ENCODE data around the gene CCDC88C.
A peak's percentile ranks its signal among the peaks of the same experiment; 100 is the strongest.

The CCDC88C gene

DNA sequence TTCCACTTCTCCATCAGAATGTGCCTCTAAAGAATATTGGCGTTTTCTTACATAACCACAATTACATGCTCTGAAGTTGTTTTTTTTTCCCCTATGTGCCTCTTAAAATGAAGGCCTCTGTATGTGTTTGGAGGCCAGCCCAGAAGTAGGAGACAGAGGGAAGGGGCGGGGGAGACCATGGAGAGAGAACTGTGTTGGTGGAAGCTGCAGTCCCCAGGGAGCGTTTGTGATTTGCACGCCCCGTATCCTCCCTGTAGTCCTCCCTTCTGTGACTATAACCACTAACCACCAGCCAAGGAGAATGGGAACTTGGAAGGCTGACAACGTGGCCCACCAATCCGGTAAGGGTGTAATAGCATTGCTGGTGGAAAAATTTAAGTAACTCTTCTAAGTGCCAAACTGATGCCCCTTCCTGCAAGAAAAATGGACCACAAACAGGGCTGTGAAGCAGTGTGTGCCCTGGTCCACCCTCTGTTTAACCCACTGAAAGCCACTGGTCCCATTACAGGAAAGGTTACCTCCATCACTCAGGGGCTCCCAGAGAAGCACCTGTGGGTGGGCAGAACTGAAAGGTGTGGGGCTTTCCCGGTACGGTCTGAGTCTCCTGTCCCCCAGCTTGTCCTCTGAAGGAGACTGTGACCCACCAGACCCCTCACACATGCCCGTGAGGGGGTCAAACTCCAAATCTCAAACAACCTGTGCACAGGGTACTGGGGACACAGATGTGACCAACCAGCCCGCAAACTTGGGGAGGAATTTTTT lies 36.8 kb downstream of the CCDC88C start:
- DNase-seq (ENCODE audit: low read depth, low spot score) = no peak

DNA sequence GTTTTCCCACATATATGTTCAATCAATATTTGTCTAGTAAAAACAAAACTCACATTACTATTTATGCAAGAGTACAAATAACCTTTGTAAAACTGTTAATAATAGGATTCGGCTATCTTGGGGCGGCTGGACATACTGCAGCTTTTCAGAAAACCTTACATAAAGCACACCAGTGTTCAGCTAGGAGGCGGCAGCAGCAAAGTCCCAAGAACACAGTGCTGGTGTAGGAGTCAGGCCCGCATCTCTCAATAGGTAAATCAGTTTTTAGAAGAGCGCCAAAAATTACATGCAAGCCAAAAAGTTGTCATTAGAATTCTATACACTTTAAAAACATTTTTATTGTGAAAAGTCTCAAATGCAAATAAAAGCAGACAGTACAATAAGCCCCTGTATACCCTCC lies 37.5 kb downstream of the CCDC88C start:
- no peak for DNase-seq (ENCODE audit: low read depth, low spot score)

DNA sequence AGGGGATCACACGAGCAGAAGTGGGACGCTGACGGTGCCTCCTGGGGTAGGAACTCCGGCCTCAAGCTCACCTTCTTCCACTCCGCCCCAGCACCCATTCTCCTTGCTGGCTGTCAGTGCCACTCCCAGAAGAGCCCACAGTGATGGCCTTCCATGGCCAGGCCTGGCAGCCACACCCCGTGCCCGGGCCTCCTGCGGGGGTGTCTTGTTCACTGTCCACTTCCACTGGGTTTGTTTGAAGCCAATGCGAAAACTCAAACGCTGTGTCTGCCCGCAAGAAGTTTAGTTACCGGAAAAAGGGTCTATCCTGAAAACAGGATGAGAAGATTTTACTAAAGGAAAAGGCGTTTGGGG lies 38.1 kb downstream of the CCDC88C start:
- DNase-seq (ENCODE audit: low read depth, low spot score) = no peak

DNA sequence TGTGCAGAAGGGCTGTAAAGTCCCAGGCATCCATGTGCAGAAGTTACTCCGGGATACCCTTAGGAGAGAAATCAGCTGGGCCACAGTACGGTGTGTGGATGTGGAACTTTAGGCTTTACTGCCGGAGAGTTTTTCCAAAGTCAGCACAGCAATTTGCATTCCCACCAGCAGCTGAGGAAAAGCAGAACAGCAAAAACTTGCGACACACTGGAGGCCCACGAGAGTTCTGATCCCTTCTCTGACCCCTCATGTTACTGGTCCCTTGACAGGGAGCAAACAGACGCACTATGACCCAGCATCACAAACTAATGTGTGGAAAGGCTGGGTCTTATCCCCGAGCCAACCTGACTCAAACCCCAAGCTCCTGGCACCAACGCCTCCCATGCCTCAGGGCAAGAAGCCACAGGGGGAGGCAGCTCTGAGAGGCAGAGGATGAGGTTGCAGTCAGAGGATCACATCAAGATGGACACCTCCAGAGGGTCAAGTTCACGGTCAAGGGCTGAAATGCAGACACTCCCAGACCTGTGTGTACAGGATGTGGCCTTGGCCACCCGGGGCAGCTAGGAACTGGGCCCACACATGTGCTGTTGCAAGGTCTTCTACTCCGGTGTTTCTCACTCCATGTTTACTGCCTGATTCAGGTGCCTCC lies 38.6 kb downstream of the CCDC88C start:
- DNase-seq (ENCODE audit: low read depth, low spot score) = no peak

DNA sequence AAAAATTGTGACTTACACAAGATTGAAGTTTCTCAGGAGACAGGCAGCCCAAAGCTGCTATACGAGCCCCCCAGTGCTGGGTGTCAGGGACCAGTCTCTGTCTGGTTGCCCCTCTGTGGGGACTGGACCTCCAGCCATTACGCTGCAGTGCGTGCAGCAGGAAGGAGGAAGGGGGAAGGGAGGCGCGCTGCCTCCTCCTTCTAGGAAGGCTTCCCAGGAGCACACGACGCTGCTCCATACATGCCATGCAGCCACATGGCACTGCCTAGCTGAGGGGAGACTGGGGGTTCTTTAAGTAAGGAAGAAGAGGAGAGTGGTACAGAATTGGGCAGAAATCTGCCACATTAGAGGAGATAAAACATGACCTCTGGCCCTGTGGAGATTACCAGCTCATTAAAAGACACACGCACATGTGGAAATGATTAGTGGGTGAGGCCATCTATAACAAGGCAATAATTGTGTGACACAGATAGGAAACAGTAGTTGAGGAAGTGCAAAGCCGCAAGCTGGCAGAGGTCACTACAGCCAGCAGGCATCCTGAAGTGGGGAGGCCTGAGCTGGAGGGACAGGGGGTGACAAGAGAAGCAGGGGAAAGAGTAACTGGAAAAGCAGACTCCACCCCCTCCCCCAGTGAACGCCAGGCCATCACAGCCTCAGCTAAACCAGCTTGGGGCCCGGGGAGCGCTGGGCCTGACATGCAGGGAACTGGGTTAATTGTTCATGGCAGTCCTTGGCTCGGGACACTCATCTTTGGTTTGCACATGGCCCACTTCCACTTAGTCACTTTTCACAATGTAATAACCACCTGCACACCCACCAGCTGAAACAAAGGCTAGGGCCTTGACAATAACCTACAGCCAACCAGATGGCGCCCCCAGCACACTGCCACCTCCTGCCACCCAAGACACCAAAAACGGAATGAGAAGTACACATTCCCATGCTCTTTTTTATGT lies 39.6 kb downstream of the CCDC88C start:
- DNase-seq (ENCODE audit: low read depth, low spot score) = no peak

DNA sequence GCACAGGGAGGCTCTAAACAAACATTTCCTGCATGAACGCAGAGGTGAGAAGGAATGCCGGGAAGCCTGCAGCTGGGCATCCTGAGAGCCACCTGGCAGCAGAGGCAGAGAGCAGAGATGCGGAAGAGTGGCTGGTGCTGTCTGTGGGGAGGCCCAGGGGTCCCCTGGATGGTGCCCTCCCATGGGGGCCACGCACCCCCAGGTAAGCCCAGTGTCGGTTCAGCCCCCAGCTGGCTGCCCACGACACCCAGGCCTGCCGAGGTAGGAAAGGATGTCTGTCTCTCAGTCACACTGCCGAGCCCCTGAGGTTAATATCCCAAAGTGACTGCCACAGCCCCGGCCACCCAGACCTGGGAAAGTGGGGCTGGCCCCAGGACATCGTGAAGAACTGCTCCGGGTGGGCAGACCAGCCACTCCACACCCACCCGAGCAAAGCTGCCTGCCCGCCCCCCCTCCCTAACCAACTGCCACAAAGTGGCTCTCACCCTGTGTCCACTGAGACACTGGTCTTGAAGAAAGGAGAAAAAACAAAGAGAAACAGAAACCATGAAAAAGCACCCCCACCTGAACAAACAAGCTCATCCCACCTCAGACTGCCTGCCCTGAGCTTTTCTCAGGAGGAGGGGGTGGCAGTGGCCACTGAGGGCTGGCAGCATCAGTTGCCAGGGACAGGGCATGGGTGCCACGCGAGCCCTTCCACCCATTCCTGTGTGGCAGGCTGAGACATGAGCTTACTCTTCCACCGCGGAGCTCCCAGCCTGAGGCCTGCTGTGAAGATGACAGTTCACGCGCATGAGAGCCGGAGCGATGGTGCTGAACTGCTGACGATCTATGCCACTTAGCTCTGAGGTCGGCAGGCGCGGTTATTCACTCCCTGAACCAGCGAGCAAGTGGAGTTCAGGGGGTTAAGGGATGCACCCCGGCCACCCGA lies 40.8 kb downstream of the CCDC88C start:
- DNase-seq (ENCODE audit: low read depth, low spot score) = no peak

DNA sequence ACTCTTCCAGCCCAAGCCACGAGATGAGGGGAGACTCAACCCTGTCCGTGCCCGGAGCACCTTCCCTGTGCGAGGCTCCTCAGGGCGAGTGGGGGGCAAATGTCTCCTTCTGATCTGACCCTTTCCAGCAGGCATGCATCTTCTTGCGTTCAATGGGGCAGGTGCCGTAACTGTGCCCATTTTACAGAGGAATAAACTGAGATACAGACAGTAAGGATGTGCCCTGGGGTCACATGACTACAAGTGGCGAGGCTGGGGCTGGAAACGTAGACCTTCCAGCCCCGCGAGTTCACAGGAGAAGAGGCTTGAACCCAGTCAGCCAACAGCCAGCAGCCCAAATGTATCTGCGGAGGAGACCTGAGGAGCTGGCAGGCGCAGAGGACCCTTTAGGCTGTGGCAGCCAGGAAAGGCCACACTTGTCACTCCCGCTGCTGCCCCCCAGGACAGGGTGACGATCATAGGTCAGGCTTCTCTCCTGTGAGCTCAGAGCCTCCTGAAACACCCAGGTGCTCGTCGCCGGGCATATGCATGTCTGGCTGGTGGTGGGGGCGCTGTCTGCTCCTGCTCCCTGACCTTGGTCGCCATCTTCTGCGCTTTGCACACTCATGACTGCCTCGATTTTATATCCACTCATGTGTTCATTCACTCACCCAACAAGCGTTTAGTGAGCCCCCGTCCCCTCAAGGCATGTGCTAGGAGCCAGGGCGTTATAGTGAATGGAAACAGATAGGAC lies 41.7 kb downstream of the CCDC88C start:
- DNase-seq (ENCODE audit: low read depth, low spot score) = no peak

DNA sequence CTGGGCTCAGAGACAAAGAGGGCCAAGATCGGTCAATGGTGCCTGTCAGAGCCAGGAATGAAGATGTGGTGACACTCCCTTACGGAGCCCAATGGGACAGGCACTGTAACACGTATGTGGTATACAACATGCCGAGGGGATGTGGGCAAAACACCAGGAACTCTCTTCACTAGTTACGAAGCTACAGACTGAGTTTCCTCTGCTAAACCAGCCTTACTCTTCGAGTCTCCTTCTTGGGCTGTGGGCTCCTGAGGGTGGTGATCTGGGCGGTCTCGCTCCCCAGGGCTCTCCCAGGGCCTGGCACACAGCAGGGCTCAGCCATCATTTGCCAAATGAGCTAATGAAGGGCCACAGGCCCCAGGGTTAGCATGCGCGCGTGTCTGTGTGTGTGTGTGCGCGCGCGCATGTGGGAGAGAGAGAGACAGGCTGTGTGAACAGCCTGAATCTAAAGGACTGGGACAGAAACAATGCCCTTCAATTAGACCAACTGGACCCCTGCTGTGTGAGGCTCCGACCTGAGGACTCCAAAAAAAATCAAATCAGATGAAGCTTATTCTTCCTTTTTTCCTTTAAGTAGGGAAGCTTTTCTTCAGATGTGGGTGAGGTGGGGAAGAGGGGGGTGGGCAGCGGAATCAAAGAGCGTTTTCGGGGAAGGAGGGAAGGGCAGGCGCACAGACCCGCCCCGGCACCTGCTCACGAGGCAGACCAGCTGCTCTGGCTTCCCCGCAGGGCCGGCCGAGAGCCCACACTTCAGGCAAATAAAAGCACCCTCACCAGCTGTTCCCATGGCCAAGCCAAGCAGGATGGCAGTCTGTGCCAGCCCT lies 42.5 kb downstream of the CCDC88C start:
- no peak for DNase-seq (ENCODE audit: low read depth, low spot score)

DNA sequence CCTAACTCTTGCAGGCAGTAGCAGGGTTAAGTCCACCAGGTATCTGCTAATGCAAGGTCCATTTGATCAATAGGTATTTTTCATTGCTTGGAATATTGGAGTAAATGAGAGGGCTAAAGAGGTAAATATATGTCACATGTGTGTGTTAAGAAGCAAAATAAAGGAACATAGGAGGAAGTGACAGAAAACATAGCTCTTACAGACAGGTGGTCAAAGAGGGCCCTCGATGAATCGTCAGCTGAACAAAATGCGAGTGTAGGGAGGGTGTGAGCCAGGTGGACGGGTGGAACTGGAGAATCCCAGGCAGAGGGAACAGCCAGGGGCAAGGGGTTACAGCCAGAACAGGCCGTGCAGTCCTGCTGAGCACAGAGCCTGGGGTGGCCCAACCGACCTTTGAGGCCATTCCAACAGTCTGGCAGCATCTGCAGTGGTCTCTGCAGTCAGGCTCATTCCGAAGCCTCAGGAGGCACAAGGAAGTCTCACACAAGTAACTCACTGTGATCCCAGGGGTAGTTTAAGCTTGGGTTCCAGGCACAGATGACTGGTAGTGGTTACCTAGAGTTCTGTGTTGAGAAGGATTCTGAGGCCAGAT lies 43.2 kb downstream of the CCDC88C start:
- DNase-seq (ENCODE audit: low read depth, low spot score) = no peak

DNA sequence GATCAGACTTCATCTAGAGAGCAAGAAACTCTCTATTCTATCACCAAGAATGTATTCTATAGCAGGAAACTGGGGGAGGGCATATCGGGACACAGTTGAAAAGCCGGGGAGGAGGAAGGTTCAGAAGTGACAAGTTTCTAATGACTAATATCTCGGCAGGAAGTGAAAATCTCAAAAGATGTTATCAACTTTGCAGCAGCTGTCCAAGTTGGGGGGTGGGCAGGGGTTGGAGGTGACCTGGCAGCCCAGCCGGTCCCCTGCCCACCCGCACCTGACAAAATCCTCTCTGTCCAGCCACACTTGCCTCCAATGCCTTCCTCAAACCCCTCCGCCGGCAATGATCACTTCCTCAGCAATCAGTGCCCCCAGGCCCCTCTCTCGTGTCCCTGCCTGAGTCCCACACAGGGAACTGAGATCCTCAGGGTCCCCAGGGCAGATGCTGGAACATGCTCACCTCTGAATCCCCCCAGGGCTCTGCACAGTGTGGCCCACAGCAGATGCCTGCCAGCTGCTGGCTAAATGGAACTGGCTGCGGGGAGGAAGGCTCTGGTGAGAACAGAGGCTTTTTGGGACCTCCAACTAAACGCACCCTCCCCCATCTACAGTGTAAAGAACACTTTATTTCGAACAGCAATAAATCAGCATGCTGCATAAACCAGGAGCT lies 43.9 kb downstream of the CCDC88C start:
- peak; percentile 46 for DNase-seq (ENCODE audit: low read depth, low spot score)

DNA sequence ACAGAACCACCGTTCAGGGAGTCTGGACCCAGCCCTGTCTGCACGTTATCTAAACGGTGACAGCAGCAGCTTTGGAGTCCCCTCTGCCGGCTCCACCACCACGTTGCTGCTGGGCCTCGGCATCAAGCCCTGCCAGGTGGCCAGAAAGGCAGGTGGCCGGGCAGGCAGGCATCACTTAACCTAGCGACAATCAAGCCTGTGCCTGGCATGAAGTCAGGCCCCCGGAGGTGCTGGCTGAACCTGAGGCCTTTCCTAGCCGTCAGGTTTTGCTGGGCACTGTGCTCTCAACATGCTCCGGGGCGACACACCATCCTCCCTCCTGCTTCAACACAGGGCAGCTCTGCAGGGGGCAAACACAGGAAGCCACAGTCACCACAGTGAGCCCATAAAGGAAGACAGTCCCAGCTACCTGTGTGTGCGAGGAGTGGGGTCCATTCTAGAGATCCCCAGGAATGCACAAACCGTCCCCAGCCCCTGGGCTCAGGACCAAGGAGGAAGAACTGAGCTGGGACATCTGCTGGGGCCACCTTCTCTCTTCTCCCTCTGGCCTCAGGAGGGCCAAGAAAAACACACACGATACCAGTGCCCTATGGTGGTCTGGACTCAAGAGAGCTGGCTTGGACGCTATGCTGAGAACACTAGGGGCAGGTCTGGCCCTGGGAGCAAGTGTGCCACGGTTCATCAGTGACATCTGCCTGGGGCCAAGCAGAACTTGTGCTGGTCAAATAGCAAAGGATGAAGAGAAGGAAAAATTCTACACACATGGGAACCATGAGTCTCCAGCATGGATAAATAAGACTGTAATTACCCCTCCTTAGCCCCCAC lies 44.7 kb downstream of the CCDC88C start:
- DNase-seq (ENCODE audit: low read depth, low spot score) = no peak

DNA sequence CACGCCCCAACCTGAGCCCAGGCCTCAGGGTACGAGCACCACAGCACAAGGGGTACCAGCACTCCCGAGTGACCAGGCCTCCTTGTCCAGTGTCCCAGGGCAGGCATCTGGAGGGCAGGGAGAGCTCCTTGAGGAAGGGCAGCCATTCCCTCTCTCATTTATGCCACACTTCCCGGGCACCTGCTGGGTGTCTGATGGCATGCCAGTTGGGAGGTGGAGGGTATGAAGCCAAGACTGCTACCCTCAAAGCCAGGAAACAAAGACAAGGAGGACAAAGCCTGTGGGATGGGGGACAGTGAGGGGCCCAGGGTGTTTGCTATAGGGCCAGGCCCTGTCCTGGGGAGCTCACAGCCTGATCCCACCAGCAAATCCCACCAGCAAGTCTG lies 45.6 kb downstream of the CCDC88C start:
- DNase-seq (ENCODE audit: low read depth, low spot score) = no peak

DNA sequence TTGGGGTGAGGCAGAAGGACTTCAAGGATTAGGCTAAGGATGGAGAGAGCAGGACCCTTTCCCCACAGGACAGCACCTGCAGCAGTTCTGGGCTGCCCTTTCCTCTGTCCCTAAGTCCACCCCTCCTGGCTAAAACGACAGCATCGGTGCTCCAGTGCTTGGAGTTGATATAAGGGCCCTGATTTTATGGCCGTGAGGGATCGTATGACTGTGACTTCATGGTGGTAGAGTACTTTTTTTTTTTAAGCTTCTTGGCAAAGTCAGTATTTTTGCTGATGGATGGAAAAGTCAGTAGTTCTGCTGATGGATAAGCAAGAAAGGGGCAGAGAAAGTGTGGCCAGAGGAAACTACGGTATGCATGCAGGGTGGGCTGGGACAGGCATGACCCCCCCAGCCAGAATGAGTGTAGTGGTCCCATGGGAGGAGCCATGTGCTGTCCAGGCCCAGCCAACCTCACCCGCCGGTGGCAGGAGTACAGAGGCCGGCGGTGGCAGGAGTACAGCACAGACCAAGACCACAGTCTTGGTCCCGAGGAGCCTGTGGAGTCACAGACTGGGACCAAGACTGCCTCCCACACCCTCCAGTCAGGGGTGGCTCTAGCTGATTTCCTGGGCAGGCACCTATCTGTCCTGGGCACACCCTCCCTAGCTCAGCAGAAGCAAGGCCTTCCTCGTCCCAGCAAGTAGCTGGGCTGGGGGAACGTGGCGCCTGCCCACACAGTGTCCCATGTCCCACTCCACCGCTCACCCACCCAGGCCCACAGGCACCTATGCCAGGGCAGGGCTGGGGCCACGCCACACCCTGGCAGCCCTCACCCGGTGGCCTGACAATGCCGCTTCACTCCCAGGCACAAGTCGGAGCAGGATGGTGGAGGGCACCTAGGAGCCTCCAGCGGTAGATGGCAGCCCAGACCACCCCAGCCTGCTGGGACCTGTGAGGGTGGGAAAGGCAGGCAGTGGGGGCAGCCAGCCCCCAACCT lies 46.3 kb downstream of the CCDC88C start:
- DNase-seq (ENCODE audit: low read depth, low spot score) = no peak

DNA sequence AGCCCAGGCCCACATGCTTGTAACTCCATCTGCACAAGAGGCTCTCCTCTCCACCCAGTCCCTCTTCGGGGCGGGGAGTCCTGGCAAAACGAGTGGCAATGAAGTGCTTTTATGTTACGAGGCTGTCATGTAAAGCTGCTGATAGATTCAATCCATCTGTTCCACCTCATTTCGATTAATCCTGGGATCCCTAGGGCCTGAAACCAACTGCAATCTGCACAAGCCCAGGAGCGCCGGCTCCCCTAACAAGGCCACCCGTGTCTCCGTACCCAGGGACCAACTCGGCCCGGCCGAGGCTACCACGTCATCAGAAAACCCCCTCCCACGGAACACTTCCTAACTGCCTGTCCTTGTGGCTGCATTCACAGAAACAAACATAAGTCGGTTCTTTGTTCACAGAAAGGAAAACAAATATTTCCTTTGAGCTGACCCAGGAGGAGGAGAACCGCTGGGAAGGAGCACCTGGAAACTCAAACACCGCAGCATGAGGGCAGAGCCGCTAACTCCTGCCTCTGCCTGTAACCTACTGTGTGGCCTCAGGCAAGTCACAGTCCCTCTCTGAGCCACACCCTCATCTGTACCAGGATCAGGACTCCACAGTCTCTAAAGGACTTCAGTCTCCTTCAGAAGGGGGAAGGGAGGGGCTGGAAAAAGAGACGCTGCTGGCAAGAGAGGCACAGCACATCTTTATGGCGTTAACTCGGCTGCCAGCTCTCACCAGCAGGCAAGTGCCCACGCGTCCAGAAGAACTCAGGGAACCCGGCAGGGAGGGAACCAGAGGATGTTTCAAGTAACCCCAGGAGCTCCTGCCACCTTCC lies 47.8 kb downstream of the CCDC88C start:
- DNase-seq (ENCODE audit: low read depth, low spot score) = no peak

DNA sequence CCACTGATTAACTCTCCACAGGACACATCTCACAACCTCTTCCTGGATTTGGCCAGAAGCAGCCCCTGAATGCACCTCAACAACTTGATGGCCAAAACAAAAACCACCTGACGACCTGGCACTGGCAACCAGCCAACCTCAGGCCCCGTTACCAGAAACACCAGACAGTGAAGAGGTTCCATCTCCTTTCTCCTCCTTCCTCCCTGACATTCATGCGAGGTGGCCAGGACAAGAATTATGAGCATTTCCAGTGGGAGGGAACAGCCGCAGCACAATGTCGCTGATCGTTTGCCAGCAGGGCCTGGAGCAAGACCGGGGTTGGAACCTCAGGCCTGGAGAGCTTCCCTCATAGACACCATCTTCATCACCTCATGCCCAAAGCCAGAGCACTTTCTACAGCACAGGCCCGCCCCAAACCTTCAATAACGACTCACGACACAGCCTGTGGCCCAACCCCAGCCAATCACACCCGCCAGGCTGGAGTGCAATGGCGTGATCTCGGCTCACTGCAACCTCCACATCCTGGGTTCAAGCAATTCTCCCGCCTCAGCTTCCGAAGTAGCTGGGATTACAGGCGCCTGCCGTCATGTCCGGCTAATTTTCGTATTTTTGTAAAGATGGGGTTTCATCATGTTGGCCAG lies 48.7 kb downstream of the CCDC88C start:
- DNase-seq (ENCODE audit: low read depth, low spot score) = no peak

All from activated CD4-positive, CD25-positive, alpha-beta regulatory T cell treated with anti-CD3 and anti-CD28 coated beads, Interleukin-2, amount 50 U/mL, for 16 hours (primary cell).